Measurements from ENCODE around the gene NEUROG3. TPM values are rescaled to one million over a fixed set of nuclear protein-coding genes. Genes with fewer than 3 reads are reported as not detected.

NEUROG3 gene, protein sequence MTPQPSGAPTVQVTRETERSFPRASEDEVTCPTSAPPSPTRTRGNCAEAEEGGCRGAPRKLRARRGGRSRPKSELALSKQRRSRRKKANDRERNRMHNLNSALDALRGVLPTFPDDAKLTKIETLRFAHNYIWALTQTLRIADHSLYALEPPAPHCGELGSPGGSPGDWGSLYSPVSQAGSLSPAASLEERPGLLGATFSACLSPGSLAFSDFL
- not detected for total RNA-seq

- Histone ChIP-seq H3K9me3 (ENCODE audit: control insufficient read depth in 3 of 3, low read length in 3 of 3) (no peaks in the 10 kb centered on the region), H3K27ac (ENCODE audit: low read depth, low read length) (no peak within 1 kb of the TSS), H3K36me3 (ENCODE audit: control insufficient read depth in 3 of 3, insufficient read depth in 3 of 3, low read length in 3 of 3) (no peaks in the 10 kb centered on the region), H3K4me1 (ENCODE audit: control insufficient read depth in 3 of 3, insufficient read depth in 3 of 3, low read length in 3 of 3) (peaks cover 3 to 22% (median 8%) of the 10 kb centered on the region in 3 donors), H3K9ac (ENCODE audit: low read depth in 1 of 3, low read length in 3 of 3) (no peak within 1 kb of the TSS), H3K4me3 (ENCODE audit: low read length in 3 of 3) (peak within 1 kb of the TSS; percentile 14 to 22 (median 17)), H3K27me3 (ENCODE audit: control insufficient read depth in 3 of 3, insufficient read depth in 3 of 3, low read length in 3 of 3) (peaks cover 94 to 96% (median 96%) of the 10 kb centered on the region in 3 donors)
These were observed at the start of gene NEUROG3 for GRCh38 chr10:69573056-69573806. Gene NEUROG3, minus strand, starts transcription at chr10:69573422. Its CDS starts 379 bp downstream, at chr10:69573043.

DNA sequence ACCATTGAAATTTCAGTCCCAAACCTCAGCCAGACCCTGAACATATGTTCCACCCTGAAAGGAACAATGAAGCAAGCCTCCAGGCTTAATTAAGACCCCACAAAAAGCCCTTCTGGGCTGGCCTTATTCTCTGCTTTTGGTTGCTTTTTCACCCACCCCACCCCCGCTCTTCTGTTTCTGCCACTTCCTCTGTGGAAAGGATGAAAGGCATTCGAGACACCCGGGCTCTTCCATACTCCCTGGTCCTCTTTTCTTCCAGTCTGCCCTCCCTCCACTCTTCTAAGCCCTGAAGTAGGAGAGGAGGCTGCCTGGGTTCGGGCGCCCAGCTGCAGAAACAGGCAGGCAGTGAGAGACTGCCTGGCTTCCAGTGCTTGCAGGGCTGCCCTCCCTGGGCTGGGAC lies 47.4 kb upstream of the NEUROG3 start:
- Histone ChIP-seq H3K4me1 (ENCODE audit: control insufficient read depth in 3 of 3, insufficient read depth in 3 of 3, low read length in 3 of 3) (no peaks in the 10 kb centered on the region), H3K4me3 (ENCODE audit: low read length in 3 of 3) (no peak overlapping the region), H3K27ac (ENCODE audit: low read depth, low read length) (no peak overlapping the region), H3K9ac (ENCODE audit: low read depth in 1 of 3, low read length in 3 of 3) (no peak overlapping the region), H3K27me3 (ENCODE audit: control insufficient read depth in 3 of 3, insufficient read depth in 3 of 3, low read length in 3 of 3) (peaks cover 2 to 7% (median 3%) of the 10 kb centered on the region in 3 donors), H3K36me3 (ENCODE audit: control insufficient read depth in 3 of 3, insufficient read depth in 3 of 3, low read length in 3 of 3) (no peaks in the 10 kb centered on the region), H3K9me3 (ENCODE audit: control insufficient read depth in 3 of 3, low read length in 3 of 3) (no peaks in the 10 kb centered on the region)

DNA sequence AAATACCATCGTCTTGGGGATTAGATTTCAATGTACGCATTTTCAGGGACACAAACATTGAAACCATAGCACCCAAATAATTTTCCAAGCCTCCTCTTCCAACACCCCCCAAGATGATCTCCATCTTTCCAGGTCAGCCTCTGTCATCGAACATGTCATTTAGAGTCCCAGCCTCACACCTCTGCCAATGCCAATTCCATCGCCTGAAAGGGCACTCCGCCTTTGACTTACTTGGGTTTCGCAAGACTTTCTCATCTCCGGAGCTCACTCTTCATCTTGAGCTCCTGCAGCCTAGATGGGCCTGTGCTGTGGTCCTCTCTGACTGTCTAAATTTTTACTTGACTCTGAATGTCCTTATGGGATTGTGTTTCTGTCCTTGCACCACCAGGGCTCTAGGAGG lies 46.4 kb upstream of the NEUROG3 start:
- H3K9me3 ChIP-seq (ENCODE audit: control insufficient read depth in 3 of 3, low read length in 3 of 3): no peaks in the 10 kb centered on the region
- H3K9ac ChIP-seq (ENCODE audit: low read depth in 1 of 3, low read length in 3 of 3): no peak overlapping the region
- H3K27me3 ChIP-seq (ENCODE audit: control insufficient read depth in 3 of 3, insufficient read depth in 3 of 3, low read length in 3 of 3): peaks cover 2 to 7% (median 3%) of the 10 kb centered on the region in 3 donors
- H3K4me1 ChIP-seq (ENCODE audit: control insufficient read depth in 3 of 3, insufficient read depth in 3 of 3, low read length in 3 of 3): no peaks in the 10 kb centered on the region
- H3K27ac ChIP-seq (ENCODE audit: low read depth, low read length): no peak overlapping the region
- no peaks in the 10 kb centered on the region for H3K36me3 ChIP-seq (ENCODE audit: control insufficient read depth in 3 of 3, insufficient read depth in 3 of 3, low read length in 3 of 3)
- H3K4me3 ChIP-seq (ENCODE audit: low read length in 3 of 3): no peak overlapping the region

DNA sequence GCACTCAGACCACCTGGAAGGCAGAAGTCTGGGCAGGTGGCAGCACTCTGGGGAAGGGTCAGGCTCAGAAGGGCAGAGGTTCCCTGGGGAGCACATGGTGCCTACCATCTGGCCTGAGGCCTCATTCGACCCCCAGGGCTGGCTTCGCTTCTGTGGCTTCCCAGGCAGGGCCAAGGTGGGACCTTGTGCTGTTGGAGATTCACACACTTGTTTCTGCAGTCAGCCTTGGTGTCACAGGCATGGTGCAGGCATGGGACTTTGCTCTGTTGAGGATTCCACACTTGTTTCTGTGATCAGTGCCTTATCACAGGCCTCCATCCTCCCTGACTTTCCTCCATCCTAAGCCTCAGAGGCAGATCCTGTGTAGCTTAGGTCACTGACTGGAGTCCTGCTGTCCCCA lies 45.5 kb upstream of the NEUROG3 start:
- peaks cover 0 to 3% (median 0%) of the 10 kb centered on the region in 3 donors for H3K9me3 ChIP-seq (ENCODE audit: control insufficient read depth in 3 of 3, low read length in 3 of 3)
- H3K27ac ChIP-seq (ENCODE audit: low read depth, low read length): no peak overlapping the region
- no peaks in the 10 kb centered on the region for H3K36me3 ChIP-seq (ENCODE audit: control insufficient read depth in 3 of 3, insufficient read depth in 3 of 3, low read length in 3 of 3)
- peaks cover 2 to 7% (median 3%) of the 10 kb centered on the region in 3 donors for H3K27me3 ChIP-seq (ENCODE audit: control insufficient read depth in 3 of 3, insufficient read depth in 3 of 3, low read length in 3 of 3)
- H3K9ac ChIP-seq (ENCODE audit: low read depth in 1 of 3, low read length in 3 of 3): no peak overlapping the region
- no peaks in the 10 kb centered on the region for H3K4me1 ChIP-seq (ENCODE audit: control insufficient read depth in 3 of 3, insufficient read depth in 3 of 3, low read length in 3 of 3)
- H3K4me3 ChIP-seq (ENCODE audit: low read length in 3 of 3): no peak overlapping the region

- Histone ChIP-seq H3K9ac (ENCODE audit: low read depth in 1 of 3, low read length in 3 of 3) (no peak overlapping the region), H3K27me3 (ENCODE audit: control insufficient read depth in 3 of 3, insufficient read depth in 3 of 3, low read length in 3 of 3) (peaks cover 2 to 5% (median 3%) of the 10 kb centered on the region in 3 donors), H3K4me3 (ENCODE audit: low read length in 3 of 3) (no peak overlapping the region), H3K4me1 (ENCODE audit: control insufficient read depth in 3 of 3, insufficient read depth in 3 of 3, low read length in 3 of 3) (no peaks in the 10 kb centered on the region), H3K36me3 (ENCODE audit: control insufficient read depth in 3 of 3, insufficient read depth in 3 of 3, low read length in 3 of 3) (no peaks in the 10 kb centered on the region), H3K27ac (ENCODE audit: low read depth, low read length) (no peak overlapping the region), H3K9me3 (ENCODE audit: control insufficient read depth in 3 of 3, low read length in 3 of 3) (peaks cover 0 to 3% (median 0%) of the 10 kb centered on the region in 3 donors)
These were observed 43.1 kb upstream of the NEUROG3 start for GRCh38 chr10:69616358-69616757.

- no peak overlapping the region for H3K9ac ChIP-seq (ENCODE audit: low read depth in 1 of 3, low read length in 3 of 3)
- no peaks in the 10 kb centered on the region for H3K4me1 ChIP-seq (ENCODE audit: control insufficient read depth in 3 of 3, insufficient read depth in 3 of 3, low read length in 3 of 3)
- no peak overlapping the region for H3K27ac ChIP-seq (ENCODE audit: low read depth, low read length)
- no peak overlapping the region for H3K4me3 ChIP-seq (ENCODE audit: low read length in 3 of 3)
- H3K9me3 ChIP-seq (ENCODE audit: control insufficient read depth in 3 of 3, low read length in 3 of 3): peaks cover 0 to 6% (median 3%) of the 10 kb centered on the region in 3 donors
- no peaks in the 10 kb centered on the region for H3K36me3 ChIP-seq (ENCODE audit: control insufficient read depth in 3 of 3, insufficient read depth in 3 of 3, low read length in 3 of 3)
- peaks cover 0 to 5% (median 0%) of the 10 kb centered on the region in 3 donors for H3K27me3 ChIP-seq (ENCODE audit: control insufficient read depth in 3 of 3, insufficient read depth in 3 of 3, low read length in 3 of 3)
These were observed 40.9 kb upstream of the NEUROG3 start for GRCh38 chr10:69614130-69614529.

DNA sequence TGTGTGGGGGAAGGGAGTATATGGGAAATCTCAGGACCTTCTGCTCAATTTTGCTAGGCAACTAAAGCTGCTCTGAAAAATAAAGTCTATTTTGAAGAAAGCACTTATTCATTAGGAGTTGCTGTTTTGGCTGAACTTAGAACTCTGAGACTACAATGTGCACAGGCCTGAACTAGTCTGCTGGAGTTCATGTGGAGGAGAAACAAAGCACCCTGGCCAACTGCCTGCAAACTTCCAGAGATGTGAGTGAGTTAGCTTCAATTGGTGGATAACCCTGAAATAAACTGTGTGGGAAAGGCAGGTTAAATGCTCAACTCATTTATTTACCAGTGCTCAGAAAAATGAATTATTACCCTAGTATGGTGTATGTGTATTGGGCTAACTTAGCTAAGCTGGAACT lies 39.5 kb upstream of the NEUROG3 start:
- Histone ChIP-seq H3K9me3 (ENCODE audit: control insufficient read depth in 3 of 3, low read length in 3 of 3) (peaks cover 0 to 7% (median 3%) of the 10 kb centered on the region in 3 donors), H3K4me3 (ENCODE audit: low read length in 3 of 3) (no peak overlapping the region), H3K9ac (ENCODE audit: low read depth in 1 of 3, low read length in 3 of 3) (no peak overlapping the region), H3K36me3 (ENCODE audit: control insufficient read depth in 3 of 3, insufficient read depth in 3 of 3, low read length in 3 of 3) (no peaks in the 10 kb centered on the region), H3K4me1 (ENCODE audit: control insufficient read depth in 3 of 3, insufficient read depth in 3 of 3, low read length in 3 of 3) (no peaks in the 10 kb centered on the region), H3K27me3 (ENCODE audit: control insufficient read depth in 3 of 3, insufficient read depth in 3 of 3, low read length in 3 of 3) (no peaks in the 10 kb centered on the region), H3K27ac (ENCODE audit: low read depth, low read length) (no peak overlapping the region)

DNA sequence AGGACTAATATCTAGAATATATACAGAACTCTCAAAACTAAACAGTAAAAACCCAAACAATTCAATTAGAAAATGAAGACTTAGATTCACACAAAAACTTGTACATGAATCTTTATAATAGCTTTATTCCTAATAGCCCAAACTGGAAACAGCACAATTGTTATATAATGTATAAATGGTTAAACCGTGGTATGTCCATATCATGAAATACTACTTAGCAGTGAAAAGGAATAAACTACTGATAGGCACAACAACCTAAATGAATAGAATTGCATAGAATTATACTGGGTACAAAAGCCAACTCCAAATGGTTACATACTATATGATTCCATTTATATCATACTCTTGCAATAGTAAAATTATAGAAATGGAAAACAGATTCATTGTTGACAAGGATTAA lies 35.9 kb upstream of the NEUROG3 start:
- Histone ChIP-seq H3K4me3 (ENCODE audit: low read length in 3 of 3) (no peak overlapping the region), H3K27me3 (ENCODE audit: control insufficient read depth in 3 of 3, insufficient read depth in 3 of 3, low read length in 3 of 3) (peaks cover 0 to 3% (median 1%) of the 10 kb centered on the region in 3 donors), H3K9me3 (ENCODE audit: control insufficient read depth in 3 of 3, low read length in 3 of 3) (peaks cover 0 to 7% (median 0%) of the 10 kb centered on the region in 3 donors), H3K27ac (ENCODE audit: low read depth, low read length) (no peak overlapping the region), H3K36me3 (ENCODE audit: control insufficient read depth in 3 of 3, insufficient read depth in 3 of 3, low read length in 3 of 3) (no peaks in the 10 kb centered on the region), H3K4me1 (ENCODE audit: control insufficient read depth in 3 of 3, insufficient read depth in 3 of 3, low read length in 3 of 3) (no peaks in the 10 kb centered on the region), H3K9ac (ENCODE audit: low read depth in 1 of 3, low read length in 3 of 3) (no peak overlapping the region)

DNA sequence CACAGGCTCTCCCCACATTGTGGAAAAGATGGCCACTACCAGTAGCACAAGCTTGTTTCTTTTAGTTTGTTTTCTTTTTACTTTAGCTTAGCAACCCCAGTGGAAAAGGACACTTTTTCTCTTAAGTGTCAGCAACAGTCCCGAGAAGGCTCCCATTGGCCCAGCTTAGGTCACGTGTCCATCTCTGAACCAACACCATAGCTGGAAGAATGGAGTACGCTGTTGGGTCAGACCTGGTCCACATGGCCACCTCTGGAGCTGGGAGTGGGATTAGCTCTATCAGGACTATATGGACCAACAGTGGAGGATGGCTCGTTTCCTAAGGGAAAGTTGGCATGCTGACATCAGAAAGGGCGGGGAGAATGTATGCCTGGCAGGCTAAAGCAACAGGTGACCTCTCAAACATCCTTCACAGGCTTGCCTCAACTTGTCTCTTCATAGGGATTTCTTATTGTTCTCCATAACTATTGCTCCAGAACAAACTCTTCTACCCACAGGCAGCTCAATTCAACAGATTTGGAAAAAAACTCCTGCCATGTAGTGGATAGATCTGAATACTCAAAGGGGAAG lies 27.6 kb upstream of the NEUROG3 start:
- no peaks in the 10 kb centered on the region for H3K4me1 ChIP-seq (ENCODE audit: control insufficient read depth in 3 of 3, insufficient read depth in 3 of 3, low read length in 3 of 3)
- H3K36me3 ChIP-seq (ENCODE audit: control insufficient read depth in 3 of 3, insufficient read depth in 3 of 3, low read length in 3 of 3): no peaks in the 10 kb centered on the region
- H3K9me3 ChIP-seq (ENCODE audit: control insufficient read depth in 3 of 3, low read length in 3 of 3): peaks cover 0 to 3% (median 2%) of the 10 kb centered on the region in 3 donors
- H3K27ac ChIP-seq (ENCODE audit: low read depth, low read length): no peak overlapping the region
- H3K4me3 ChIP-seq (ENCODE audit: low read length in 3 of 3): no peak overlapping the region
- H3K9ac ChIP-seq (ENCODE audit: low read depth in 1 of 3, low read length in 3 of 3): no peak overlapping the region
- peaks cover 13 to 18% (median 17%) of the 10 kb centered on the region in 3 donors for H3K27me3 ChIP-seq (ENCODE audit: control insufficient read depth in 3 of 3, insufficient read depth in 3 of 3, low read length in 3 of 3)

DNA sequence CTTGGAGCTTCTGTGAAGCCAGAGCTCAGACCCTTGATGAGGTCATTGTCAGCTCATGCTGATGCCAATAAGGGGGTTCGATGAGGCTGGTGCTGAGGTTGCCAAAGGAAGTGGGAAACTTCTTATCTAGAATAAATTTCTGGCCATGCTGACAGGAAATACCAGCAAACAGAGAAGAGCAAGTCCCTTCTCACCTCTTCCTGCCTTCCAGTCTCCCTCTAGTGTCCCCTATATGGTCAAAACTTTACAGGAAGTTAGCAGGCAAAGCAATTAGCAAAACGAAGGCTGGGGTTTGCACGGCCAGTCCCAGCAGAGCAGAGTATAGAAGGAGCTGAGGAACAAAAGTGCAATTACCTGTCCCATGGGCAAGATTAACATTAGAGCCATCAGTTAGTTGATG lies 15.1 kb upstream of the NEUROG3 start:
- Histone ChIP-seq H3K36me3 (ENCODE audit: control insufficient read depth in 3 of 3, insufficient read depth in 3 of 3, low read length in 3 of 3) (no peaks in the 10 kb centered on the region), H3K9ac (ENCODE audit: low read depth in 1 of 3, low read length in 3 of 3) (no peak overlapping the region), H3K27ac (ENCODE audit: low read depth, low read length) (no peak overlapping the region), H3K4me1 (ENCODE audit: control insufficient read depth in 3 of 3, insufficient read depth in 3 of 3, low read length in 3 of 3) (no peaks in the 10 kb centered on the region), H3K27me3 (ENCODE audit: control insufficient read depth in 3 of 3, insufficient read depth in 3 of 3, low read length in 3 of 3) (no peaks in the 10 kb centered on the region), H3K9me3 (ENCODE audit: control insufficient read depth in 3 of 3, low read length in 3 of 3) (no peaks in the 10 kb centered on the region), H3K4me3 (ENCODE audit: low read length in 3 of 3) (no peak overlapping the region)

Data from skeletal muscle tissue (tissue), 4 donors.